Ovary (tissue), 3 donors: Measurements from ENCODE around the gene TBX4.

Source experiments
- CTCF ChIP-seq, 3 donors: fragments of 450-650 bp in 2 of 3; fragments of 200-600 bp in 1 of 3; IDR thresholded peaks; one replicate each; pipeline versions ENCODE4 v1.5.1 to v1.8.0; 2016 to 2022; ENCODE audit warnings: antibody characterized with exemption in 3 of 3, mild to moderate bottlenecking in 1 of 3
- POLR2A ChIP-seq: fragments of 450-650 bp; IDR thresholded peaks from one replicate; pipeline ENCODE4 v1.6.1; 2017; ENCODE audit warnings: antibody characterized with exemption, mild to moderate bottlenecking, moderate library complexity
- donor health status: DM: no; HTN: no; CAD: no.

- TF ChIP-seq CTCF (IDR thresholded peaks at IDR 0.05) (no peak), POLR2A (no peak)
These were observed 46.3 kb upstream of the TBX4 start for GRCh38 chr17:61405686-61406536.
